GM18861 (cell line): ENCODE data around the gene TPST1.
"Not testable (repeated sequence)": the region's sequence is repeated elsewhere in the genome, so short reads cannot be mapped to it uniquely, and the experiment has no call there.

ENCODE experiments used
- ATAC-seq: cut with Tn5 transposase; IDR thresholded peaks from one replicate; pipeline ENCODE4 v1.9.1; 2021; ENCODE audit not compliant: unreplicated experiment

TPST1 gene

DNA sequence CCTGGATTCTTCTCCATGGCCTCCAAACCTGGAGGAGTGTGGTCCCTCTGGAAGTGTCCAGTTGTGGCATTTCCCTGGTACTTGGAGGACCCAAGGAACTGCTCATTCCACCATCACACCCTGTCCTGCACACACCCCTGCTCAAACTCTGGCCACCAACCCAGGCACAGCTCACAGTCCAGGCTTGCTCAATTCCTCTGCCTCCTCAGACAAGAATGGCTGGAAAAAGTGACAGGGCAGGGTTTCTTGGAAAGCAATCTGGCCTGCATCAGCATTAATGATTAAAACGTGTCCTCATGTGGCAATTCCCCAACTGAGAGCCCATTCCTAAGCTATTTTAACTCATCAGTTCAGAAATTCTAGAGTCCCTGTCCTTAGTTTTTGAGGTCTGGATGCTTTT, 17.2 kb upstream of the TPST1 start:
- ATAC-seq = no peak

DNA sequence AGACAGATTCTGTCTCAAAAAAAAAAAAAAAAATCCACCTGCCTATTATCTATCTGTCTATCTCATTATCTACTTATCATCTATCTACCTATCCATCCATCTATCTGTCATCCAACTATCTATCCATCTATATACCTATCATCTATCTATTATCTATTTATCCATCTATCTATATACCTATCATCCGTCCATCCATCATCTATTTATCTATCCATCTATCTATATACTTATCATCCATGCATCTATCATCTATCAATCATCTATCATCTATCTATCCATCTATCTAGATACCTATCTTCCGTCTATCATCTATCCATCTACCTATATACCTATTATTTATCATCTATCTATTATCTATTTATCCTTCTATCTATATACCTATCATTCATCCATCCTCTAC, 16.5 kb upstream of the TPST1 start:
- no peak for ATAC-seq

DNA sequence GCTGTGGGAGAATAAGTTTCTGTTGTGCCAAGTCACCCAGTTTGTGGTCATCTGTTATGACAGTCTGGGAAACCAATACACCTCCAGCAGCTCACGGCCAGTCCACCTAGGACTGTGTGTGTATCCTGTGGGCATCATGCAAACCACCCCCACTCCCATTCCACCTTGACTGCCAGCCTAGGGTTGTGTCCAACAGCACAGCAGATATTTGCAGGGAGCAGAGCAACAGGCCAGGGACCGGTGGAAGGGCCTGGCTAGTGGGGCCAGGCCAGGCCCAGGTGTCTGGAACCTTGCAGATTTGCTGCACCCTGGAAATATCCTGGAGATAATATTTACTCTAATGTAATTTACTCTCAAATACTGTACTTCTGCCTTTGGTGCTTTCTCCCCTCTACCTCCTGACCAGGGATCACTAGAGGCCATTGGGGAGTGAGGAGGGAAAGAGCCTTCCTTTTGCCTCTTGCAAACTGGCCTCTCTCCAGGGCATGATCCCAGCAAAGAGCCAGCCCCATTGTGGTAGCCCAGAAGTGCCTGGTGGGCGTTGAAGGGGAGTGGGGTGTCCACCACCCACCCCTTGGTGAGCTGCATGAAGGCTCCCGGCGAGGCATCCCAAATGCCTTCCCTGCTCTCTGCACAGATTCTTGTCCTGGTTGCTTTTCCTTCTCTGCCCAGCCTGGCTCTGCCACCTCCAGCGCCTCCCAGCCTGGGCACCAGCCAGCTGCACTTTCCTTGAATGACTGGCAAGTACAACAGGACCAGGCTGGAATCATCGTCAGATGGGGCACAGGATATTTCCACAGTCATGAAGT, 15.2 kb upstream of the TPST1 start:
- no peak for ATAC-seq

DNA sequence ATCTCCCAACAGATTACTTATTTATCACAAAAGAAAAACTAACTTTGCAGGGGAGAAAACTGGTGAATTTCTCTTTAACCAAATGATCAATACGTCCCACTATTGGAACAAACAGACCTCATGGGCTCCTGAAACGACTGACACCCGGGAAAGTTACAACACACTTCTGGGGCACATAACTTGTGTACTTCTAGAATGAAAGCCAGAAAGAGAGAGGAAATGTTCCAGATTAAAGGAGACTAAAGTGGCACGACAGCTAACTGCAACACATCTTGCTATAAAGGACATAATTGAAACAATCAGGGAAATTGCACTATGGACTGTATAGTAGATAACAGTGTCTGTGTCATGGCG, 14.7 kb upstream of the TPST1 start:
- ATAC-seq = no peak

DNA sequence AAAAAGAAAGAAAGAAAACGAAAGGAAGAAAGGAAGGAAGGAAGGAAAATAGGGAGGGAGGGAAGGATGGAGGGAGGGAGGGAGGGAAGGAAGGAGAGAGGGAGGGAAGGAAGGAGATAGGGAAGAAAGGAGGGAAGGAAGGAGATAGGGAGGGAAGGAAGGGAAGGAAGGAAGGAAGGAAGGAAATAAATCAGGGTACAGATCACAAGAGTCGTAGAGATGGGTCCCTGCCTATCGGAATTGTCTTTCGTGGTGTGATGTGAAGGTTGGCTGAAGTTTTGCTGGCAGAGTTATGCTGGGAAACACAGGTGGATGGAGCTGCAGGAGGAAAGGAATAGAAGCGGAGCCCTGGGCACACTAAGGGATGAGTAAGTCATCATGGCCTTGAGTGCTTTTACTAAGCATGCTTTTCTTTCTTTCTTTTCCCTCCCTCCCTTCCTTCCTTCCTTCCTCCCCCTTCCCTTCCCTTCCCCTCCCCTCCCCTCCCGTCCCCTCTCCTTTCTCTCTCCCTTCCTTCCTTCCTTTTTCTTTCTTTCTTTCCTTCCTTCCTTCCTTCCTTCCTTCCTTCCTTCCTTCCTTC, 11.9 kb upstream of the TPST1 start:
- no peak for ATAC-seq

DNA sequence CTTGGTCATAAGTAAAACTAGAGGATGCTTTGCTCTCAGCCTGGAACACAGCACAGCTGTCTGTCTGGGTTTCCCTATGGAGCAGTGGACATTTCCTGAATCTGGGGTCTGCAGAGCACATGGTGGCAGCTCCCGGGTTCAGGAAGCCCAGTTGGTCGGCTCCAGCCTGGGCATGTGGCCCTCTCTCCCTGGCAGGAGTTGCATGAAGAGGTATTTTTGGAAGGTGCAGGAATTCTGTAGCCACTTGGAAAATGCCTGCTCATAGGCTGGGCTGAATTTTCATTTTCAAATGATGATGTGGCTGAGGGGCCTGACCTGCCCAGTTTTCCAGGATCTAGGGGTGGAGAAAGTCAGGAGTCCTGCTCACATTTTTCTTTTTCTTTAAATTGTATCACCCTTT, 6.7 kb upstream of the TPST1 start:
- no peak for ATAC-seq

DNA sequence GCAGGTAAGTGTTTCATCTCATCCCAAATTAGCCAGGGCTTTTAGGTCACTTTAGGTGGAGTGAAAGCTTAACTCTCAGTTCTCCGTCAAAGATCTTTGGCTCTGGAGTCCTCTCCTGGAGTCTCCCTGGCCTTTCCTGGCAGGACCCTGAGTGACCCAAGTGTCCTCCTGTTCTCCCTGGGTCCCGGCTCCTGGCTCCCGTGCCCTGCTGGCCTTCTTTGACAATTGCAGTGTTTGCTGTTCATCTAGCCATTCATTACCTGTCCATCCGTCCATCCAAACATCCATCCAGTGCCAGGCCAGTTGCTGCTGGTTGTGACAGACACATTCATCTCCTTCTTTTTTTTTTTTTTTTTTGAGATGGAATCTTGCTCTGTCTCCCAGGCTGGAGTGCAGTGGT, 6.2 kb upstream of the TPST1 start:
- no peak for ATAC-seq

DNA sequence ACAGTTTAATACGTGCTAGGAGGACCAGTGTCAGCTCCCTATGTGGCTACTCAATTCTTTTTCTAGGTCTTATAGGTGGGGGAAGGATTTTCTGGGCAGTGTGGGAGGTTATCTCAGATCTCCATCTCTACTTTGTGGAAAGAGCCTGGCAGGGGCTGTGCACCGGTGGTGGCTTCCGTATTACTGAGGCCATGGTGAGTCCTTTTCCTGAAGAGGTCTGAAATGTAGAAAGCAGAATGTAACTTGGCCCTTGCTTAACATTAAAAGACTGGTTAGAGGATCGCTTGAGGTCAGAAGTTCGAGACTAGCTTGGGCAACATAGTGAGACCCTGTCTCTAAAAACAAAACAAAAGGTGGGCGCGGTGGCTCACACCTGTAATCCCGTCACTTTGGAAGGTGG, 2.7 kb upstream of the TPST1 start:
- ATAC-seq = no peak

DNA sequence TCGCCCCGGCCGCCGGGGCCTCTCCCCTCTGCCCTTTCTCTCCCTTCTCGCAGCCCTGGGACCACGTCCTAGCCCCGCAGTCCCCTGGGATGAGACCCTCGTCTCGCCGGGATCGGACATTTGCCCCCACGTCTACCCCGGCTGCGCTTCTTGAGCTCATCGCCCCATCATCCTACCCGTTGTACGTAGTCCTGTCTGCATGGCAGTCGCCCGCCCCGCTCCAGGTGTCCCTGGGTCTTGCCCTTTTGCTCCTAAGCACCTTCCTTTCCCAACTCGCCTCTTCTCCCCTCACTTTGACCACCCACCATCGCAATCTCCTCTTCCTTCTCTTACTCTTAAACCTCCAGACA, 582 bp downstream of the TPST1 start:
- no peak for ATAC-seq

DNA sequence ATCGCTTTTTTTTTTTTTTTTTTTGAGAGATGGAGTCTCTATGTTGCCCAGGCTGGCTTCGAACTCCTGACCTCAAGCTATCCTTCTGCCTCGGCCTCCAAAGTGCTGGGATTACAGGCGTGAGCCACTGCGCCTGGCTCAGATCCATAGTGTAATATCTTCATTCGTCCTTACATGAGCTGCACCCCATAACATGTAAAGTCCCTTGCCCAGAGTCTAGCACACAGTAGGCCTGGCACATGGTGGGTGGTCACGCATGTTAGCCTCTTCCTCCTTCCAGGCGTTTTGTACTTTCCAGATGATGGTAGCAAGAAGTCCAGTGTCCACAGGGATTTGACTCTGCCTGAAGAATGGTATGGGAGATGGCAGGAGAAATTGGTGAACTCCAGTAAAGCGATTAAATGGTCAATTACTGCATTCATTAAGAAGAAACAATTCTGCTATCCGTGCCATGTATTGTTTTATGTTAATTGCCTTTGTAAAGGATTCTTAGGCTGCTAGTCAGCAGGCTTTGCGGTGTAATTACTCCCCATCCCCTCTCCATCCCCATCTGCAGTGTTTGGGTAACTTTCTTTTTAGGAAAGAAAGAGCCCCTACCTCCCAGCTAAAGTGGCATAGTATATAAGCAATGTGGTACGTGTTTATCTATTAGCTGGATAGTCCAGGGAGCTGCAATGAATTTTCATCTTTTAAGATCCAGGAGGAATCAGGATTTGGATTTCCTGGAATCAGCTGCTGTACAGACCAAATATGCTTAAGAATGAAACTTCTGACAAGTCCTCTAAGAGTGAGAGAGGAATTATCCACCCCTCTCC, 1.2 kb downstream of the TPST1 start:
- ATAC-seq = no peak

DNA sequence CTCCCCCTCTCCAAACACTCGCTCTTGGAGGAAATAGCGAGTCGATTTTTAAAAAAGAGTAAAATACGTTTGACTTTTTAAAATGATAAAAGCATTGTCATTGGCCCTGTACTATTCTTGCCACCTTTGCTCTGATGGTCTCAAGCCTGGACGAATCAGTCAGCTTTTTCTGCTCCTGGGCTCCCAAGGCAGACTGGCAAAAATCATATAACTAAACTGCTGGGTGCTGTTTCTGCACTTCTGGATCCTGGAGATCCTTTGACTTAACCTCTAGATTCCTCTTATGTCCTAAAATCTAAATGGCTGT, 1.8 kb downstream of the TPST1 start:
- no peak for ATAC-seq

DNA sequence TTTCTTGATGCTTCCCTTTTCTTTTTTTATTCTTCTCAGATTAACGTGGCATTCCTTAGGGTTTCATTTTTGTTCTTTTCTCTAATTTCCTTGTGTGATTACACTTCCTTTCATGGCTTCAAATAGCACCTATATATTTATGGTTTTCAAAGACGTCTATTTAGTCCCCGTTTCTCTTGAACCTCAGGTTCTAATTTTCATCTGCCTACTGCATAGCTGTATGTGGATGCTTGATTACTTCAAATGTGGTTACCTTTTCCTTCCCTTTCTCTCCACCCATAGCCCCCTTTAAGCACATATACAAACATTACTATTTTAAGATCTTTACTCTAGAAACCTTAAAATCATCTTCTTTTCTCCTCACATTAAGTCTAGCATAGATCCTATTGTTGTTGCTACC, 2.4 kb downstream of the TPST1 start:
- ATAC-seq = no peak

DNA sequence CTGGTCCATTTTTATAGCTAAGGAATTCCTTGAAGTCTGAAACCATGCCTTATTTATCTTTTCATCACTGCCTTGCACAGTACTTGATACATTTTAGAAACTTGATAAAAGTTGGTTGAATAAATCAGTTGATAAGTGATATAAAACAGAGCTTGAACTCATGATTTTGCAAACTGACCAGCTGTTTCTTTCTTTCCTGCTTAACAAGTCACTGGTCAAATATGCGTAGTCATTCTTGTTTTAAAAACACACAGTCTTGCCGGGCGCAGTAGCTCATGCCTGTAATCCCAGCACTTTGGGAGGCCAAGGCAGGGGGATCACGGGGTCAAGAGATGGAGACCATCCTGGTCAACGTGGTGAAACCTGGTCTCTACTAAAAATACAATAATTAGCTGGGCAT, 6.3 kb downstream of the TPST1 start:
- no peak for ATAC-seq

DNA sequence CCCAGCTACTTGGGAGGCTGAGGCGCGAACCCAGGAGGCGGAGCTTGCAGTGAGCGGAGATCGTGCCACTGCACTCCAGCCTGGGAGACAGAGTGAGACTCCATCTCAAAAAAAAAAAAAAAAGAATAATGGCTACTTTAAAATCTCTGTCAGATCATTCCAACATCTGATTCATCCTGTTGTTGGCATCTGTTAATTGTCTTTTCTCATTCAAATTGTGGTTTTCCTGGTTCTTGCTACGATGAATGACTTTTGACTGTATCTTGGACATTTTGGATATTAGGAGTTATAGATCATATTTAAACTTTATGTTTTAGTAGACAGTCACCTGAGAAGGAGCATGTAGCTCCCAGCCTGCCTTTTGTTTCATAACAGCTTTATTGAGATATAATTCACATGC, 8.5 kb downstream of the TPST1 start:
- no peak for ATAC-seq

DNA sequence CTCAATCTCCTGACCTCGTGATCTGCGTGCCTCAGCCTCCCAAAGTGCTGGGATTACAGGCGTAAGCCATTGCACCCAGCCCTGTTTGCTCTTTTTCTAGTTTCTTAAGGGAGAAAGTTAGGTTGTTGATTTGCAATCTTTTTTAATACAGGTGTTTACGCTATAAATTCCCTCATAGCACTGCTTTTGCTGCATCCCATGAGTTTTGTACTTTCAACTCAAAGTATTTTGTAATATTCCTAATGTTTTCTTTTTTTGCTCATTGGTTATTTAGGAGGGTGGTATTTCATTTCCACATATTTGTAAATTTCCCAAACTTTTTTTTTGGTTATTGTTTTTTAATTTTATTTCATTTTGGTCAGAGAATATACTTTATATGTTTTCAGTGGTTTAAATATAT, 11.6 kb downstream of the TPST1 start:
- ATAC-seq = no peak

DNA sequence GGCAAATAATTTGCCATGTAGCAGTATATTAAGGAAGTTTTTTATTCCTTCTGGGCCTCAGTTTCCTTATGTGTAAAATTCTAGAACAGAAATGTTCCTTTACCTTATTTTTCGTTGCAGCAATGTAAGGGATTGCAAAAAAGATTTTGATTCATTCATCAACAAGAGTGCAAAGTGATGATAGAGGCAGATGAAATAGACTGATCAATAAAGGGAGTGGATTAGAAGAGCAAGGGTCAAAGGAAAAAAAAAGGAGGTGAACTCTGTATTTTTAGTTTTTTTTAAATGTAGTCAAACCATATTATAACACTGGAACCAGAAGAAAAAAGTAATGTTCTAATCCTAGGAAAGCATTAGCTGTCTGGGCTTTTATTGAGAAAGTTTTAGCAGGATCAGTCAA, 14.7 kb downstream of the TPST1 start:
- no peak for ATAC-seq

DNA sequence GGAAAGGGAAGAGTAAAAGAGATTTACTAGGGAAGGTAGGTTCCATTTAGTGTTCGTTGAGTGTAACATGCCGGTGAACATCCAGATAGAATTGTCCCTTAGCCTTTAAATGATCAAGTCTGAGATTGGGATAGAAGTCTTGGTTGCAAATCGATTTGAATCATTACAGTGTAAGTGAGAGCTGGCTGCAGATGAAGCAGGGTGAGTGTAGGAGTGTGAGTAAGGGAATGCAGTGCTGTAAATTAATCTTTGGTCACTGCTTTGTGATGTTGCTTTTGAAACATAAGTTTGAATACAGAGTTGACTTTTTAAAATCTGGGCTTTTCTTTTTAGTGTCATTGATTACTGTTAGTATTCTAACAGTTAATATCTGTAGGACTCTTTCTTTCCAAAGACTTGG, 16.3 kb downstream of the TPST1 start:
- no peak for ATAC-seq

DNA sequence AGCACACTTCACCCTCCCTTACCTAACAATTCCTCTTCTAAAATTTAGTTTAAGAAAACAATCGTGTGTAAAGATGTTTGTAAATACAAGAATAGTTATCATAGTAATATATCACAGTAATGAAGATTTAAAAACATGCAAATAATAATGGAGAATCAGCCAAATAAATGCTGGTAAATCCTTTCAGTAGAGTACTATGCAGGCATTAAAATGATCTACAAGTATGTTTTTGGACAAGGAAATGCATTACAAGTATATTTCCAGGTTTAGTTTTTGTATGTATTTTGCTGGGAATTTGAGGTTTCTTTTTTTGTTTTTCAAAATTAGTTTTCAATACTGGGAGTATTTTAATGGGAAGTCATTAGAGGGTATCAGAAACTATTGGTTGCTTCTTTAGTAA, 22.7 kb downstream of the TPST1 start:
- no peak for ATAC-seq

DNA sequence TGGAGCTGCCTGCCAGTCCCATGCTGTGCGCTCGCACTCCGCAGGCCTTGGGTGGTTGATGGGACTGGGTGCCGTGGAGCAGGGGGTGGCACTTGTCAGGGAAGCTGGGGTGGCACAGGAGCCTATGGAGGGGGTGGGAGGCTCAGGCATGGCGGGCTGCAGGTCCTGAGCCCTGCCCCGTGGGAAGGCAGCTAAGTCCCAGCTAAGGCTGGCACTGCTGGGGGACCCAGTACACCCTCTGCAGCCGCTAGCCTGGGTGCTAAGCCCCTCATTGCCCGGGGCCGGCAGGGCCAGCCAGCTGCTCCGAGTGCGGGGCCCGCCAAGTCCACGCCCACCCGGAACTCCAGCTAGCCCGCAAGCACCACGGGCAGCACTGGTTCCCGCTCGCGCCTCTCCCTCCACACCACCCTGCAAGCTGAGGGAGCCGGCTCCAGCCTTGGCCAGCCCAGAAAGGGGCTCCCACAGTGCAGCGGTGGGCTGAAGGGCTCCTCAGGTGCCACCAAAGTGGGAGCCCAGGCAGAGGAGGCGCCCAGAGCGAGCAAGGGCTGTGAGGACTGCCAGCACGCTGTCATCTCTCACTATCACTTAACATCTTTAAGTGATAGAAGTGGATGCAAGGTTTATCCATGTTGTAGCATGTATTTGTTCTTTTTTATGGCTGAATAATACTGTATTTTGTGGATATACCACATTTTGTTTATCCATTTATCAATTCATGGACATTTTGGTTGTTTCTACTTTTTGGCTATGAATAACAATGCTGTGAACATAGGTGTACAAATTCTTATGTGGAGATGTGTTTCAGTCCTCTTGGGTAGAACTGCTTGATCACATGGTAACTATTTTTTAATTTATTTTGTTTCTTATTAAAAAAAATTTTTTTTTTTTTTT, 26.4 kb downstream of the TPST1 start:
- not testable (repeated sequence) for ATAC-seq

DNA sequence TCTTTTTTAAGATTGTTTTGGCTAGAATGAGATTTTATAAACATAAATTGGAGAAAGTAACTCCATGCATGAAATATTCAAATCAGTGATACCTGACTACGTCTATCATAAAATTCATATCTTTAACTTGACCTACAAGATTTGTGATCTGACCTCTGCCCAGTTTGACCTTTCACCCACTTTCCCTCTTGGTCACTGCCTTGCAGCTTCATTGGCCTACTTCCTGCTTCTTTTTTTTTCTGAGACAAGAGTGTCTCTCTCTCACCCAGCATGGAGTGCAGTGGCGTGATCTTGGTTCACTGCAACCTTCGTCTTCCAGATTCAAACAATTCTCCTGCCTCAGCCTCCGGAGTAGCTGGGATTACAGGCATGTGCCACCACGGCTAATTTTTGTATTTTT, 28.5 kb downstream of the TPST1 start:
- no peak for ATAC-seq

DNA sequence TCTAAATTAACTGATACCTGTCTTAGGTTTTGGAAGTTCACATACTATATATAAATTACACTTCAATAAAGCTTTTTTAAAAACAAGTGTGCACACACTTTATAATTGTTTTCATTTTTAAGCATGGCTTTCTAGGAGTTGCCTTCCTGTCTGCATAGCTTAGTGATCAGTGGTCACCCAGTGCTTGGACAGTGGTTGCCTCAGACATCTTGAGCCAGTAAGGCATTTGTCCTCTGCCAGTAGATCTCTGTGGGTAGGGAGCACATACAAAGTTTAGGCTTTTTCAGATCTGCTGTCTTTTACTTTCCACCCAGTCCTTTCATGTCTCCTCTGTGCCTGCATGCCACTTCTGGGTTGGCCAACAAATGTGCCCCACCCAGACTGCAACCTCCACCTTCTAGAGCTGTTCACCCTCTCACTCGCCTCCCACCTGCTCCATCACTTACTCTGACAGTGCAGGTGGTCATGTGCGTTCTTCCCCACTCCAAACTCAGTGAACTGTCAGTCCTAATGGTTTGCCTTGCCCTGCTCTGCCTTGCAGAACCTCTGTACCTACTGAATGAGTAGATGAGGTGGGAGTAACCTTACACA, 31.7 kb downstream of the TPST1 start:
- ATAC-seq = no peak
